GM12801 (cell line): ENCODE measurements around the gene MS4A1.

ENCODE experiments used
- TF ChIP-seq, protein P1 (sequence below): IDR thresholded peaks from one replicate; pipeline ENCODE4 v1.5.1; 2011; ENCODE audit warnings: control low read depth; ENCODE audit not compliant: insufficient read length; ENCODE audit errors: extremely low read depth

The MS4A1 gene

GRCh38 chr11:60455531-60456042 is at the start of gene MS4A1:
MS4A1 (plus strand) TSS chr11:60455847; CDS start chr11:60462375, 6,528 bp downstream.
- TF ChIP-seq, protein P1, sequence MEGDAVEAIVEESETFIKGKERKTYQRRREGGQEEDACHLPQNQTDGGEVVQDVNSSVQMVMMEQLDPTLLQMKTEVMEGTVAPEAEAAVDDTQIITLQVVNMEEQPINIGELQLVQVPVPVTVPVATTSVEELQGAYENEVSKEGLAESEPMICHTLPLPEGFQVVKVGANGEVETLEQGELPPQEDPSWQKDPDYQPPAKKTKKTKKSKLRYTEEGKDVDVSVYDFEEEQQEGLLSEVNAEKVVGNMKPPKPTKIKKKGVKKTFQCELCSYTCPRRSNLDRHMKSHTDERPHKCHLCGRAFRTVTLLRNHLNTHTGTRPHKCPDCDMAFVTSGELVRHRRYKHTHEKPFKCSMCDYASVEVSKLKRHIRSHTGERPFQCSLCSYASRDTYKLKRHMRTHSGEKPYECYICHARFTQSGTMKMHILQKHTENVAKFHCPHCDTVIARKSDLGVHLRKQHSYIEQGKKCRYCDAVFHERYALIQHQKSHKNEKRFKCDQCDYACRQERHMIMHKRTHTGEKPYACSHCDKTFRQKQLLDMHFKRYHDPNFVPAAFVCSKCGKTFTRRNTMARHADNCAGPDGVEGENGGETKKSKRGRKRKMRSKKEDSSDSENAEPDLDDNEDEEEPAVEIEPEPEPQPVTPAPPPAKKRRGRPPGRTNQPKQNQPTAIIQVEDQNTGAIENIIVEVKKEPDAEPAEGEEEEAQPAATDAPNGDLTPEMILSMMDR, result no peak

- TF ChIP-seq, protein P1, result no peak
These were observed 35.6 kb upstream of the MS4A1 start for GRCh38 chr11:60420015-60420414.

DNA sequence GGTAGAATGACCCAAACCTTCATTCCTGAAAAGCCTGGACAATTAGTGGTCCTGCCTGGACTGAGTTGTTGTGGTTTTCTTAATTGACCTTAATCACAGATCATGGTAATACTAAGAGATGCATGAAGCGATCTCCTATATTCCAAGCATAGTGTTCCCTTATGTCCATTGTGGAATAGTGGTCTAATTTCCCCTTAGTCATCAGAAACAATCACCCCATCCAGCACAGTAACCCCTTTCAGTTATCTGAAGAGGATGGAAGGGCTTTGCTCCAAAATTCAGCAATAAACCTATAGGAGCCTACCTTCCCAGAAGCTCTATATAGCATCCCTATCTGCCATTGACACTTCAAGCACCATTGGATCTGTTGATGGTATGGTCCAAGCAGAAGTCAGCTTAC is 33.0 kb upstream of the MS4A1 start:
- TF ChIP-seq, protein P1, result no peak

- TF ChIP-seq, protein P1, result no peak
These were observed 27.1 kb upstream of the MS4A1 start for GRCh38 chr11:60428517-60428916.

- TF ChIP-seq, protein P1, result no peak
These were observed 26.4 kb upstream of the MS4A1 start, which contains the start of gene MS4A5 for GRCh38 chr11:60429272-60429671. MS4A5 (plus strand) TSS chr11:60429572; CDS start chr11:60429675, 103 bp downstream.

- TF ChIP-seq, protein P1, result no peak
These were observed 24.4 kb upstream of the MS4A1 start for GRCh38 chr11:60431251-60431650.

- TF ChIP-seq, protein P1, result no peak
These were observed 22.2 kb upstream of the MS4A1 start for GRCh38 chr11:60433401-60433800.
